GM19455 (cell line): ENCODE measurements around the gene MKLN1.
"Not testable (repeated sequence)": the region's sequence is repeated elsewhere in the genome, so short reads cannot be mapped to it uniquely, and the experiment has no call there.

ENCODE experiments used
- ATAC-seq: cut with Tn5 transposase; IDR thresholded peaks from one replicate; pipeline ENCODE4 v1.9.1; 2021; ENCODE audit not compliant: unreplicated experiment

Gene MKLN1

GRCh38 chr7:131455546-131455945 is 127.9 kb downstream of the MKLN1 start:
- ATAC-seq, result no peak

- no peak for ATAC-seq
Observed at GRCh38 chr7:131456338-131456737, 128.7 kb downstream of the MKLN1 start.

- ATAC-seq, result no peak
Observed at GRCh38 chr7:131459256-131459655, 131.6 kb downstream of the MKLN1 start.

- ATAC-seq, result no peak
Observed at GRCh38 chr7:131462059-131462458, 134.4 kb downstream of the MKLN1 start.

- ATAC-seq, result not testable (repeated sequence)
Observed at GRCh38 chr7:131462715-131463114, 135.0 kb downstream of the MKLN1 start.

- no peak for ATAC-seq
Observed at GRCh38 chr7:131466735-131467365, 139.2 kb downstream of the MKLN1 start.

- no peak for ATAC-seq
Observed at GRCh38 chr7:131467788-131468187, 140.1 kb downstream of the MKLN1 start.

- ATAC-seq, result no peak
Observed at GRCh38 chr7:131471250-131472004, 143.8 kb downstream of the MKLN1 start.

GRCh38 chr7:131476740-131477139 is 149.1 kb downstream of the MKLN1 start:
- ATAC-seq, result no peak

- no peak for ATAC-seq
Observed at GRCh38 chr7:131480384-131481315, 153.0 kb downstream of the MKLN1 start.

GRCh38 chr7:131482800-131483199 is 155.1 kb downstream of the MKLN1 start:
- no peak for ATAC-seq

GRCh38 chr7:131483586-131483985 is 155.9 kb downstream of the MKLN1 start:
- no peak for ATAC-seq

GRCh38 chr7:131486346-131486745 is 158.7 kb downstream of the MKLN1 start:
- no peak for ATAC-seq

- ATAC-seq, result no peak
Observed at GRCh38 chr7:131487217-131487616, 159.5 kb downstream of the MKLN1 start.

- ATAC-seq, result no peak
Observed at GRCh38 chr7:131488361-131488760, 160.7 kb downstream of the MKLN1 start.

- ATAC-seq, result no peak
Observed at GRCh38 chr7:131489196-131489595, 161.5 kb downstream of the MKLN1 start.

GRCh38 chr7:131489881-131490280 is 162.2 kb downstream of the MKLN1 start:
- ATAC-seq, result no peak

GRCh38 chr7:131493081-131493480 is 165.4 kb downstream of the MKLN1 start:
- ATAC-seq, result no peak

- no peak for ATAC-seq
Observed at GRCh38 chr7:131493581-131493980, 165.9 kb downstream of the MKLN1 start.

- no peak for ATAC-seq
Observed at GRCh38 chr7:131494182-131494581, 166.5 kb downstream of the MKLN1 start.

- no peak for ATAC-seq
Observed at GRCh38 chr7:131495669-131496498, 168.2 kb downstream of the MKLN1 start.
